GM18505 (cell line): ENCODE measurements around the gene PARD3B.

Experiments
- ATAC-seq: cut with Tn5 transposase; IDR thresholded peaks from one replicate; pipeline ENCODE4 v1.9.1; 2021; ENCODE audit not compliant: unreplicated experiment
- POLR2A ChIP-seq: IDR thresholded peaks from 4 replicates; pipeline ENCODE4 v1.6.1; 2011; ENCODE audit warnings: borderline replicate concordance; ENCODE audit not compliant: insufficient read depth, insufficient read length; ENCODE audit errors: extremely low read depth

PARD3B gene

GRCh38 chr2:204692790-204693189 lies 147.5 kb downstream of the PARD3B start:
- no peak for TF ChIP-seq POLR2A
- ATAC-seq = no peak

- no peak for ATAC-seq
- TF ChIP-seq POLR2A = no peak
These were observed 148.0 kb downstream of the PARD3B start for GRCh38 chr2:204693262-204693661.

GRCh38 chr2:204695506-204695905 lies 150.2 kb downstream of the PARD3B start:
- ATAC-seq = no peak
- TF ChIP-seq POLR2A = no peak

- no peak for ATAC-seq
- TF ChIP-seq POLR2A = no peak
These were observed 150.8 kb downstream of the PARD3B start for GRCh38 chr2:204696124-204696523.

GRCh38 chr2:204705243-204705932 lies 160.1 kb downstream of the PARD3B start:
- no peak for TF ChIP-seq POLR2A
- no peak for ATAC-seq

GRCh38 chr2:204706939-204707338 lies 161.7 kb downstream of the PARD3B start:
- ATAC-seq = no peak
- TF ChIP-seq POLR2A = no peak

- no peak for TF ChIP-seq POLR2A
- ATAC-seq = no peak
These were observed 167.9 kb downstream of the PARD3B start for GRCh38 chr2:204713211-204713610.

GRCh38 chr2:204715361-204715760 lies 170.1 kb downstream of the PARD3B start:
- TF ChIP-seq POLR2A = no peak
- no peak for ATAC-seq

GRCh38 chr2:204717591-204717990 lies 172.3 kb downstream of the PARD3B start:
- no peak for ATAC-seq
- TF ChIP-seq POLR2A = no peak

GRCh38 chr2:204718607-204719006 lies 173.3 kb downstream of the PARD3B start:
- no peak for TF ChIP-seq POLR2A
- no peak for ATAC-seq

- no peak for ATAC-seq
- TF ChIP-seq POLR2A = no peak
These were observed 175.6 kb downstream of the PARD3B start for GRCh38 chr2:204720874-204721273.

GRCh38 chr2:204722207-204722606 lies 176.9 kb downstream of the PARD3B start:
- TF ChIP-seq POLR2A = no peak
- ATAC-seq = no peak

GRCh38 chr2:204722691-204723090 lies 177.4 kb downstream of the PARD3B start:
- ATAC-seq = no peak
- TF ChIP-seq POLR2A = no peak

- no peak for TF ChIP-seq POLR2A
- no peak for ATAC-seq
These were observed 180.6 kb downstream of the PARD3B start for GRCh38 chr2:204725693-204726360.
